ENCODE data around the gene HOXB4.

HOXB4 gene

GRCh38 chr17:48577946-48578615, at the start of gene HOXB4:
HOXB4 (minus strand) TSS chr17:48578350; CDS start chr17:48578319, 31 bp downstream.
- DNase-seq, result peak; percentile 88

GRCh38 chr17:48627118-48627597, 49.0 kb upstream of the HOXB4 start:
- no peak for DNase-seq

DNA sequence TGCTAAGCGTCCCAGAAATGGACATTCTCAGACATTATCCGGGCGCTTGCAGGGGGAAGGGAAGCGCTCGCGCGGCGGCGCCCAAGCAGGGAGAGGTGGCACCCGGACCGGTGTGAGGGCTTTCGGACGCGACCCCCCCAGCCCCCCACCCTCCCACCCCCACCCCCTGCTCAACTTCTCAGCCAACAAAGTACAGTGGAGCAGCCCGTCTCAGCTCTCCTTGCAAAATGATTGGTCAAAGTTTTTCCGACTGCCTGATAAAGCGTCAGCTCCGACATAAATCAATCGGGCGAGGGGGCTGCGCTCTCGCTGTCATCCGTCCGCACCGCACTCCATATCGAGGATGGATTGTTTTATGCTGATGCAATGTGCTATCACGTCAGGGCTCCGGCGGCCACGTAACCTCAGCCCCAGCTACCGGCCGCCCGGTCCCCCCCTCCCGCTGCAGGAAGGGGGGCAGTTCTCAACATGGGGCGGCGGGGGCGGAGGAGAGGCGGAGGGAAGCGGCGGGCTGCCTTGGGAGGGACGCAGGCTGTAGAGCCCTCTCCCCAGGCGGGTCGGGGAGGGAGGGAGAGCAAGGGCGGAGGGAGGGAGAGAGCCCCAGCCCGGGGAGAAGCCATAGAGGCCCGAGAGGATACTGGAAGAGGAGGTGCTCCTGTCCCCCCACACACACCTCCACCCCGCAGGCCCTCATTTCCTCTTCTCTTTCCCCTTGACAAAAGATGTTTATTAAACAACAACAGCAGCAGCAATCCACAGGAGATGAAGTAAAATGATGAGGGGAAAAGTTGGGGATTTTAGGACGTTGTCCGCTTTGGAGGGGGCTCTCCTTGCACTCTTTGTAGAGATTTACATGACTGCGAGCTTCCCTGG, 48.3 kb upstream of the HOXB4 start, which contains the start of gene HOXB9:
TSS of gene HOXB9 (minus strand) at position 114 of the 873 bp plus-strand sequence. CDS start at position 25, 89 bp downstream.
- DNase-seq, result peak; percentile 63

GRCh38 chr17:48625495-48626244, 47.5 kb upstream of the HOXB4 start:
- DNase-seq, result no peak

GRCh38 chr17:48624544-48625494, 46.7 kb upstream of the HOXB4 start:
- DNase-seq, result no peak

- no peak for DNase-seq
Observed at GRCh38 chr17:48624118-48624517, 46.0 kb upstream of the HOXB4 start.

DNA sequence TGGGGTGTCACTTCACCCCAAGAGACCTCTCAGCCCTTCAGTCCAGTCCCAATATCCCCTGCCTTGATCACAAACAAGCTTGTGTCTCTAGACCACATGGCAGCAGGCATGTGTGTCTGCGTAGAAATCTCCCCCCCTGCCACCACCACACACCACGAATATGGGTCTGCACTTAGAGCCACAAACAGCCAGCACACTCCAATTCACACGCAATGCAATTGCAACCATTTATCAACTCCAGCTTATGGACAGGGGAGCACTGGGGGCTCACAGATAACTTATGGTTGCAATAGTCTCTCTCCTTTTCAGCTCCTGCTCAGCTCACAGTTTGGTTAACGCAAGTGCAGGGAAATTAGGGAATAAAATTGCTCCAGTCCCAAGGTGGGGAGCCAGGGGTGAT, 45.4 kb upstream of the HOXB4 start:
- DNase-seq, result no peak

DNA sequence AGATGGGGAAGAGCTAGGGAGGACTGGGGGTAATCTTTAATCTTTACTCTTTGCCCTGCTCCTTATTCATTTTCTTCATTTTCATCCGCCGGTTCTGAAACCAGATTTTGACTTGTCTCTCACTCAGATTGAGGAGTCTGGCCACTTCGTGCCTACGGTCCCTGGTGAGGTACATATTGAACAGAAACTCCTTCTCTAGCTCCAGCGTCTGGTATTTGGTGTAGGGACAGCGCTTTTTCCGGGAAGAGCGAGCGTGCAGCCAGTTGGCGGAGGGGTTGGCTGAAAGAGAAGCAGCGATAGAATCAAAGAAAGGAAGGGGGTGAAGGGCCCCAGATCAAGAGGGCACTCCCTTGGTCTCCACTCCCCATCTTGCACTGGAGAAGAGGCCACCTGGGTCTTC, 44.7 kb upstream of the HOXB4 start:
- DNase-seq, result no peak

- DNase-seq, result no peak
Observed at GRCh38 chr17:48621410-48622392, 43.6 kb upstream of the HOXB4 start.

GRCh38 chr17:48620461-48621139, 42.5 kb upstream of the HOXB4 start:
- no peak for DNase-seq

GRCh38 chr17:48619826-48620449, 41.8 kb upstream of the HOXB4 start:
- no peak for DNase-seq

DNA sequence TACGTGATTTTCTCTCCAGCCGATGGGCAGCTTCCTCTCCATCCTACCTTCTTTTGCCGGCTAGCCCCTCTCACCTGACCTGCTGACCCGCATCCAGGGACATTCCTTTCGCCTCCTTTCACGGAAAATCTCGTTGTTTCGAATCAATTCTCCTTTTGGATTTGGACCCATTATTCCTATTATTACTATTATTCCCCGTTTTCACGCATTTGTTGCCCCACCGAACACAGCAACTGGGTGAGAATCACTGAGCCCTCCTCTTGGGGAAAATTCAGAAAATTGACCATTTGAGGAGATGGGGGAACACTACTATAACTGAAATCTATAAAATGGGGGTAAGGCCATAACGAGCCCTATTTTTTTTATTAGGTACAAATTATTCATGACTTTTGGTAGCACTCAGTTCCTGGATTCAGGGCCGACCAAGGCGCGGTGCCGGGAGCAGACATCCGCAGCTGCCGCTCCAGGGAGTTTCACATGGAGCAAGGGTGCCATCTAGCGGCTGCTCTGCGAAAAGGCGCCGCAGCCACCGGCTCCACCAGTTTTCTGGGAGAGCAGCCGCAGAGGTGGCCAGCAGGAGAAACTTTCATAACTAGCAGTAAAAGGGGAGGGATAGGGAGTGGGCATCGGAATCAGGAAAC, 40.2 kb upstream of the HOXB4 start:
- peak; percentile 82 for DNase-seq

DNA sequence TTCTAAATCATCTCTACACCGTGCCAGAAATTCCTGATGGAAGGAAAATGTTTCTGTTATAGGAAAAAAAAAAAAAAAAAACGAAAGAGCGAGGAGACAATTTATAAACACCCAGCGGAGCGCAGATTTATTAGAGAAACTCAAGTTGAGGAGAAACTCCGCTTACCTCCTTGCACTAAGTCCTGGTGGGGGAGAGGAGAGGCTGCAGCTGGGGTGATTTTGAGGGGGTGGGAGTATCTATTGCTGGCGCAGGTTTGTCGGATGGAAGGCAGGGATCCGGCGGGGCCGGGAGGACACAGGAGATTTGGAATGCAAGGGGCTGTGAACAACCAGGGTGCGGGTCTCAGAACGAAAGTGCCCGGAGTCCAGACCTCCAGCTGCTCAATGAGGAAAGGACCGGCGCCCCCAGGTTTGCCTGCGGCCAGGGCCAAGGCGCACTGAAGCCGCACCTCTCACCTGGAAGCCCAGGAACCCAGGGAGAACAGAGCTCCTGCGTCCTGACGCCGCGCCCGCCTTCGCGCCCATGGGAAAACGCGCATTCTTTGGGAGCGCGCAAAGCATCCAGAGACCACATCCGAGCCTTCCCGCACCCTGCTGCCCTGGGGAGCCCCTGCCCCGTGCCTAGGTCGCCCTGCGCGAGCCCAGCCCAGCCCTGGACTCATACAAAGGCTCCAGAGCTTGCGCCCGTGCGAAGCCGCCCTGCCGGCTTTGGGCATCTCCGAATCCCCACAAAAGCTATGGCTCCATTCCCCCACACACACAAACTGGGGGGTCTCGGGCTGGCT, 39.5 kb upstream of the HOXB4 start:
- no peak for DNase-seq

GRCh38 chr17:48616717-48617470, 38.7 kb upstream of the HOXB4 start:
- DNase-seq, result no peak

DNA sequence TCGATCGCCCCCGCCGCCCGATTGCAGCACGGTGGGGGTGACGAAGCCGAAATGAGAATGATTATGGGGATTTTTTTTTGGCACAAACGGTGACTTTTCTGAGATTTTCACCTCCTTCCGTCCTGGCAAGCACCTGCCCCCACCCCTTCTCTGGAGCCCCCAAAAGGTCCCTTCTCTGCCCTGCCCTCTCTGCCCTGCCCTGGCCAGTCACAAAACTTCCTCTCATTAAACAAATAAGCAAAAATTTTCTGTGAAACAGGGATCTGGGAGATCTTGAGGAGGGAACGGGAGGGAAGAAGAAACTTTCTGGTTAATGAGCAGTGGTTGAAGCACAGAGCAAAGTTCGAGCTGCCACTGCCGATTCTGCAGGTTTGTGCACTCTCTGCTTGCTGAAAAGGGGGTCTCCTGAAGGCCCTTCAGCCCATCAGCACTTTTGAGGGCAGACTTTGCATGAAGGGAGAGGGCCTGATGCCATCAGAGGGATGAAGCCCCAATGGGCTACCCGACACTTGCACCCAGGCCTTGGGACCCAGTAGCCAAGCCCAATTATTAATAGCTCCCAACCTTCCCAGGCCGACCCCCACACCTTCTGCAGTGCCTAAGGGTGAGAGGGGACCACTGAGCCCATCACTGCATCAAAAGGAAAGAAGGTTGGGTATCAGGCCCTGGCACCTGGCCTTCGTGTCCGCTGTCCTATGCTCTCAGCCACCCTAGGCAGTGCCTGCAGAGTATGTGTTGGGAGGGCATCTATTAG, 38.0 kb upstream of the HOXB4 start:
- no peak for DNase-seq
